ENCODE measurements around the gene GCK.

- TF ChIP-seq, protein P1, sequence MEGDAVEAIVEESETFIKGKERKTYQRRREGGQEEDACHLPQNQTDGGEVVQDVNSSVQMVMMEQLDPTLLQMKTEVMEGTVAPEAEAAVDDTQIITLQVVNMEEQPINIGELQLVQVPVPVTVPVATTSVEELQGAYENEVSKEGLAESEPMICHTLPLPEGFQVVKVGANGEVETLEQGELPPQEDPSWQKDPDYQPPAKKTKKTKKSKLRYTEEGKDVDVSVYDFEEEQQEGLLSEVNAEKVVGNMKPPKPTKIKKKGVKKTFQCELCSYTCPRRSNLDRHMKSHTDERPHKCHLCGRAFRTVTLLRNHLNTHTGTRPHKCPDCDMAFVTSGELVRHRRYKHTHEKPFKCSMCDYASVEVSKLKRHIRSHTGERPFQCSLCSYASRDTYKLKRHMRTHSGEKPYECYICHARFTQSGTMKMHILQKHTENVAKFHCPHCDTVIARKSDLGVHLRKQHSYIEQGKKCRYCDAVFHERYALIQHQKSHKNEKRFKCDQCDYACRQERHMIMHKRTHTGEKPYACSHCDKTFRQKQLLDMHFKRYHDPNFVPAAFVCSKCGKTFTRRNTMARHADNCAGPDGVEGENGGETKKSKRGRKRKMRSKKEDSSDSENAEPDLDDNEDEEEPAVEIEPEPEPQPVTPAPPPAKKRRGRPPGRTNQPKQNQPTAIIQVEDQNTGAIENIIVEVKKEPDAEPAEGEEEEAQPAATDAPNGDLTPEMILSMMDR (IDR thresholded peaks at IDR 0.05), result no peak
- no peak for TF ChIP-seq EZH2 (IDR thresholded peaks at IDR 0.05; ENCODE audit: borderline replicate concordance, insufficient read depth, low read depth, low read length, poor library complexity, severe bottlenecking)
Measured at GRCh38 chr7:44161371-44161770, 27.9 kb downstream of the GCK start.
